NB4 (cell line): Measurements from ENCODE around the gene OARD1.

Experiments
- POLR2A ChIP-seq: IDR thresholded peaks from 2 replicates; pipeline ENCODE4 v1.6.1; 2011; ENCODE audit warnings: mild to moderate bottlenecking; ENCODE audit not compliant: insufficient read length; ENCODE audit errors: extremely low read depth
- TF ChIP-seq, protein P1 (sequence below): IDR thresholded peaks from one replicate; pipeline ENCODE4 v1.5.1; 2012; ENCODE audit warnings: low read depth, low read length

GRCh38 chr6:41100871-41101287, 28.7 kb upstream of the OARD1 start:
- TF ChIP-seq POLR2A: no peak
- TF ChIP-seq, protein P1, sequence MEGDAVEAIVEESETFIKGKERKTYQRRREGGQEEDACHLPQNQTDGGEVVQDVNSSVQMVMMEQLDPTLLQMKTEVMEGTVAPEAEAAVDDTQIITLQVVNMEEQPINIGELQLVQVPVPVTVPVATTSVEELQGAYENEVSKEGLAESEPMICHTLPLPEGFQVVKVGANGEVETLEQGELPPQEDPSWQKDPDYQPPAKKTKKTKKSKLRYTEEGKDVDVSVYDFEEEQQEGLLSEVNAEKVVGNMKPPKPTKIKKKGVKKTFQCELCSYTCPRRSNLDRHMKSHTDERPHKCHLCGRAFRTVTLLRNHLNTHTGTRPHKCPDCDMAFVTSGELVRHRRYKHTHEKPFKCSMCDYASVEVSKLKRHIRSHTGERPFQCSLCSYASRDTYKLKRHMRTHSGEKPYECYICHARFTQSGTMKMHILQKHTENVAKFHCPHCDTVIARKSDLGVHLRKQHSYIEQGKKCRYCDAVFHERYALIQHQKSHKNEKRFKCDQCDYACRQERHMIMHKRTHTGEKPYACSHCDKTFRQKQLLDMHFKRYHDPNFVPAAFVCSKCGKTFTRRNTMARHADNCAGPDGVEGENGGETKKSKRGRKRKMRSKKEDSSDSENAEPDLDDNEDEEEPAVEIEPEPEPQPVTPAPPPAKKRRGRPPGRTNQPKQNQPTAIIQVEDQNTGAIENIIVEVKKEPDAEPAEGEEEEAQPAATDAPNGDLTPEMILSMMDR: no peak
